ENCODE results near the gene ZBTB12. TPM values are rescaled to one million over a fixed set of nuclear protein-coding genes. Genes with fewer than 3 reads are reported as not detected.

The ZBTB12 gene
- total RNA-seq: 0.30 and 0.39 TPM in 2 replicates

GRCh38 chr6:31901953-31902643 is at the start of gene ZBTB12:
ZBTB12 (minus strand) TSS chr6:31902086; CDS start chr6:31901305, 781 bp downstream.

GRCh38 chr6:31945507-31946369 is 43.9 kb upstream of the ZBTB12 start, which contains the start of gene CFB:
CFB (plus strand) TSS chr6:31946095; CDS start chr6:31946222, 127 bp downstream.

GRCh38 chr6:31927242-31927862 is 25.5 kb upstream of the ZBTB12 start, which contains the start of gene C2:
C2 (plus strand) TSS chr6:31927717; CDS start chr6:31927753, 36 bp downstream.

DNA sequence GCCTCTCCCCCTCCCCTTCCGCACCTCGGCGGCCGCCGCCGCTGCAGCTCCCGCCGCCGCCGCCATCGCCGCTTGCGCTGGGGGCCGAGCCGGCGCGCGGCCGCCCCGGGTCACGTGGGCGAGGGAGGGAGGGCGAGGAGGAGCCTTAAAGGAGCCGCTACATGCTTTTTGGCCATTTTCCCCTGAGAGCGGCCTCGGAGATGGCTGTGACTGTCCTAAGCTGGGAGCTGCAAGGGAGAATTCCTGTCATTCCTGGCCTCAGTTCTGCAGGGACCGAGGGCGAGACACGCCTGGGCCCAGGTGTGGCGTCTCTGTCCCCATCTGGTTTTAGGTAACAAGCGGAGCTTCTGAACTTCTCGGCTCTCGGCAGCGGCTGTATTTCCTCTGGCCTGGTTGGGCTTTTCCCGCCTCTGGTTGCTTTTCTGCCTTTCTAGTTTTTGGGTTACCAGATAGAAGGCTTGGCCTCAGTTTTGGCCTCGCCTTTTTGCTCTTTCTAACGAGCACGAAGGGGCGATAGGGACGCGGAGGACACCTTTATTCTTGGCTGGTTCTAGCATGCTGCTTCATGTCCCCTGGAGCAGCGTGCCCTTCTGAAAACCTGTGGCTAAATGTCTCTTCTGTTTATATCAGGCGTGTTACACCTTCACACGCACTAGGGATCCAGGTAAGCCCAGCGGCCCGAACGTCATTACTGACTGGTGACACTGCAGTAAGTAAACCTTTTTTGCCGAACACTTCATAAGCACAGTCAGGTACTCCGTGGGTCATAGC is 4.1 kb downstream of the ZBTB12 start, which contains the start of gene EHMT2:
TSS of gene EHMT2 (minus strand) at position 87 of the 771 bp plus-strand sequence. CDS start at position 66, 21 bp downstream.

DNA sequence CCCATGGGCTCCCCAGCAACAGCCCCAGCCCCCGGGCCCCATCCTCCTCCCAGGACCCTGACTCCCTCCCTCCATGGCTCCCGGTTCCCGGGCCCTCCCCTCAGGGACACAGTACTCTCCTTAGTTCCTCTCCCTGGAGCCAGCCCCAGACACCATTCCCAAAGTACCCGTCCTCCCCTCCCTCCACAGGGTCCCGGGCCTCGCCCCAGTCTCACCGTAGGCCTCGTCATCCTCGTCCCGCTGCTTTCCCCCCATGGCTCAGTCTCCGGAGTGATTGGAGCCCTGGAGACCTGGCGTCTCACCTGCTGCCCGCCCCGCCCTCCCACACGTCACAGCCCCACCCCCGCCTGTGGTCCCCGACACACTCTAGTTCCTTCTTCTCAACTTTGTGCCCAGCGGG is 23.2 kb downstream of the ZBTB12 start, which contains the start of gene SLC44A4:
TSS of gene SLC44A4 (minus strand) at position 272 of the 400 bp plus-strand sequence. CDS start at position 255, 17 bp downstream.

DNA sequence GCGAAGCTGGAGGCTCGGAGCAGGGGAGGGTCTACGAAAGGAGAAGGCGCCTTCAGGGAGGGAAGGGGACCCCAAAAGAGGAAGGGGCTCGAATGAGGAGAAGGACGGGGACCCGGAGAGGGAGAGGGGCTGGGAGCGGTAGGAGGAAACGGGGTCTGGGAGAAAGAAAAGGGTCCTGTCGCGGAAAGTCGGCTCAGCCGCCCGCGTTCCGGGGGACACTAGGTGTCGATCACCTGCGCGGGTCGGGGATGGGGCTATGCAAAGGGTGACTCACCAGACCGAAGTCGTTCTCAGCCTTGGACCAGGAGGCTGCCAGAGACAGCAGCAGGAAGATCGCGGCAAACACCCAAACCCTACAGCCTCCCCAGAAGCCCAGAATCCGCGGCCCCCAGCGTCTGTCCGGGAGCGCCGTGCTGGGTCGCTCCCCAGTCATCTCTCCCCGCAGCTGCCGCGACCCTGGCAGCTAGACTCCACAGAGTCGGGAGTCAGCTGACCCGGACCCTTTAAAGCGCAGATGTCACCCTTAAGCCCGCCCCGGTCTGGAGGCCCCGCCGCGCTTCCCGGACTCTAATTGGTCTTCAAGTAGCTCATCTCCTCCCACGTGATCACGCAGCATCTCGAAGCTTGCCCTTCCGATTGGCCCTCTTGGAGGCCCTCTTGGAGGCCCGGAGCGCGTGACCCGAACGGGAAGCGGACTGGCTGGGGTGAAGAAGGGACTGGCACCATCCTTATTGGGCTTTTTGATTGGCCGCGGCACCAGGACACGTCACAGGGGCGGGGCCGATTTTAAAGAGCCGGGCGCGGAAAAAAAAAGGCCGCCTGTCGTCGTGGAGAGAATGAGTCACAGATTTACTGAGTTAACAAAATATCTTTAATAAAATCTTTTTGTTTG is 39.3 kb downstream of the ZBTB12 start, which contains the start of gene NEU1:
TSS of gene NEU1 (minus strand) at position 478 of the 892 bp plus-strand sequence. CDS start at position 433, 45 bp downstream.

Other genes with a start within 250 kb of the ZBTB12 start
- 195 and 196 TPM in 2 replicates for gene BAG6, start 249.4 kb downstream of the ZBTB12 start, total RNA-seq
- gene APOM, start 246.2 kb downstream of the ZBTB12 start, total RNA-seq: 1.2 and 2.3 TPM in 2 replicates
- 16.0 and 20.2 TPM in 2 replicates for gene C6orf47, start 241.3 kb downstream of the ZBTB12 start, total RNA-seq
- gene GPANK1, start 237.1 kb downstream of the ZBTB12 start, total RNA-seq: 13.1 and 16.0 TPM in 2 replicates
- 251 and 316 TPM in 2 replicates for gene CSNK2B, start 236.0 kb downstream of the ZBTB12 start, total RNA-seq
- gene LY6G5B, start 232.1 kb downstream of the ZBTB12 start, total RNA-seq: 1.9 and 2.3 TPM in 2 replicates
- 0.70 and 0.76 TPM in 2 replicates for gene LY6G5C, start 221.0 kb downstream of the ZBTB12 start, total RNA-seq
- 24.0 and 27.8 TPM in 2 replicates for gene ABHD16A, start 198.8 kb downstream of the ZBTB12 start, total RNA-seq
- not detected in 2 replicates for gene LY6G6F, start 195.2 kb downstream of the ZBTB12 start, total RNA-seq
- gene LY6G6D, start 186.7 kb downstream of the ZBTB12 start, total RNA-seq: not detected in 2 replicates
- 0.15 TPM in 1 of 2 replicates, not detected in the other for gene LY6G6C, start 180.3 kb downstream of the ZBTB12 start, total RNA-seq
- gene MPIG6B, start 178.7 kb downstream of the ZBTB12 start, total RNA-seq: not detected in 2 replicates
- gene DDAH2, start 172.8 kb downstream of the ZBTB12 start, total RNA-seq: 9.5 and 16.1 TPM in 2 replicates
- 805 and 887 TPM in 2 replicates for gene CLIC1, start 165.6 kb downstream of the ZBTB12 start, total RNA-seq
- gene MSH5, start 162.1 kb downstream of the ZBTB12 start, total RNA-seq: 6.2 and 7.4 TPM in 2 replicates
- 0.70 and 1.5 TPM in 2 replicates for gene SAPCD1, start 139.4 kb downstream of the ZBTB12 start, total RNA-seq
- 0.19 and 0.86 TPM in 2 replicates for gene VWA7, start 124.8 kb downstream of the ZBTB12 start, total RNA-seq
- gene VARS1, start 106.3 kb downstream of the ZBTB12 start, total RNA-seq: 84.7 and 118 TPM in 2 replicates
- 95.7 and 134 TPM in 2 replicates for gene LSM2, start 95.1 kb downstream of the ZBTB12 start, total RNA-seq
- 0.53 and 0.62 TPM in 2 replicates for gene HSPA1L, start 86.8 kb downstream of the ZBTB12 start, total RNA-seq
- 37.6 and 59.1 TPM in 2 replicates for gene HSPA1A, start 86.5 kb downstream of the ZBTB12 start, total RNA-seq
- 76.1 and 133 TPM in 2 replicates for gene HSPA1B, start 74.3 kb downstream of the ZBTB12 start, total RNA-seq
- 33.3 and 33.7 TPM in 2 replicates for gene NEU1, start 39.3 kb downstream of the ZBTB12 start, total RNA-seq
- gene SLC44A4, start 23.1 kb downstream of the ZBTB12 start, total RNA-seq: 0.04 TPM in 1 of 2 replicates, not detected in the other
- 22.2 and 24.5 TPM in 2 replicates for gene EHMT2, start 4.4 kb downstream of the ZBTB12 start, total RNA-seq
- gene C2, start 25.6 kb upstream of the ZBTB12 start, total RNA-seq: not detected in 2 replicates
- gene CFB, start 44.0 kb upstream of the ZBTB12 start, total RNA-seq: 1.2 and 3.4 TPM in 2 replicates
- gene NELFE, start 56.9 kb upstream of the ZBTB12 start, total RNA-seq: 129 and 171 TPM in 2 replicates
- 34.5 and 47.2 TPM in 2 replicates for gene SKIC2, start 57.1 kb upstream of the ZBTB12 start, total RNA-seq
- gene DXO, start 70.1 kb upstream of the ZBTB12 start, total RNA-seq: 17.2 and 20.9 TPM in 2 replicates
- 1.7 and 3.4 TPM in 2 replicates for gene C4A, start 80.0 kb upstream of the ZBTB12 start, total RNA-seq
- gene C4B, start 112.7 kb upstream of the ZBTB12 start, total RNA-seq: 1.2 and 2.4 TPM in 2 replicates
- not detected in 2 replicates for gene CYP21A2, start 136.3 kb upstream of the ZBTB12 start, total RNA-seq
- gene TNXB, start 207.3 kb upstream of the ZBTB12 start, total RNA-seq: 0.23 and 0.30 TPM in 2 replicates
- gene ATF6B, start 226.2 kb upstream of the ZBTB12 start, total RNA-seq: 16.0 and 22.0 TPM in 2 replicates
- gene FKBPL, start 228.2 kb upstream of the ZBTB12 start, total RNA-seq: 4.5 and 7.8 TPM in 2 replicates
- not detected in 2 replicates for gene PRRT1, start 249.9 kb upstream of the ZBTB12 start, total RNA-seq